ENCODE results near the gene TBX6. TPM values are rescaled to one million over a fixed set of nuclear protein-coding genes. Genes with fewer than 3 reads are reported as not detected.

TBX6 gene
- total and polyA plus RNA-seq, 10 of the 15 experiments (the other 5 are each of a cell fraction or from before 2014, with no cell fraction given), result 0.08 to 0.90 (median 0.31) TPM; not detected in 2

DNA sequence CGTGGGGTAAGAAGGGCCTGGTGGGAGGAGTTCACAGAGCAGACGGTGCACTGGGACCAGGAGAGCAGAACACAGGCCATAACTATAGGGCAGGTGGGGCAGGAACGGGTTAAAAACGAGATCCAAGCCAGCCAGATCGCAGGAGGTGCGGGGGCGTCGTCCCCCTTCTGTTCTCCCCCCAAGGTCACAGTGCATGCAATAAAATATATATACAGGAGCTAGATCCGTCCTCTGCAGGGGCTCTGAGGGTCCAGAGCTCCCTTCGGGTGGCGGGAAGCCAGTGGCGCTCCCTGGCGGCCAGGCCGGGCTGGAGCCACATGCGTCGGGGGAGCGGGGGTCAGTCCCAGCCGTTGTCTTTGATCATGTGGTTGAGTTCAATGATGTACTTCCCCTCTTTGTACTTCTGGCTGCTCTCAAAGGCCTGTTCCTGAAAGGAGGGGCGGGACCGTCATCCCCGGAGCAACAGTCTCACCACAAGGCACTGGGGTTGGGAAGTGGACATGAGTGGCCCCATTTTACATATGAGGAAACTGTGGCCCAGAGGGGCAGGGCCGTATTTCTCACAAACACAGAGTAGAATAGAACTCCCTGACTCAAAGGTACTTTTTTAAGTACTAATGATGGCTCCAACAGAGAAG is 768 bp upstream of the TBX6 start:
- peak overlapping the region; percentile 72 for H3K4me3 ChIP-seq
- TSS peak; percentile 63 for BruUV-seq (replicated peaks)
- ChIA-PET CTCF (interaction anchor here (0.6 to 6.8 kb wide), 47 partner anchors 10 to 586 kb away, joined by 3 to 77 read pairs (median 4); partner anchors contain the start of genes ALDOA, CD2BP2, CORO1A and DCTPP1), SMC1A (ENCODE audit: uncharacterized antibody, unreplicated experiment) (interaction anchor here (0.6 to 3.5 kb wide), 26 partner anchors 10 to 605 kb away, joined by 3 to 30 read pairs (median 4); partner anchors contain the start of genes ALDOA, CORO1A, DCTPP1 and TBC1D10B), POLR2A (interaction anchor here (1.0 to 5.3 kb wide), 11 partner anchors 17 to 558 kb away, joined by 3 to 59 read pairs (median 6); partner anchors contain the start of genes ALDOA, CORO1A, DCTPP1 and PPP4C), RAD21 (ENCODE audit: unreplicated experiment) (interaction anchor here (0.7 to 3.7 kb wide), 22 partner anchors 16 to 338 kb away, joined by 3 to 42 read pairs (median 5); partner anchors contain the start of genes ALDOA, CORO1A, MAPK3 and PPP4C)
- H4K20me1 ChIP-seq (ENCODE audit: control insufficient read depth, insufficient read depth), result no peaks in the 10 kb centered on the region
- H3K4me2 ChIP-seq (ENCODE audit: control insufficient read depth, insufficient read depth), result peak overlapping the region; percentile 97
- peaks cover 2% of the 10 kb centered on the region; the same call in 1 of the 2 replicates for H3K79me2 ChIP-seq (ENCODE audit: control insufficient read depth, insufficient read depth, low read length)
- H3K4me1 ChIP-seq (ENCODE audit: control insufficient read depth, insufficient read depth, low read length), result peaks cover 26% of the 10 kb centered on the region
- peak; percentile 75 for FAIRE-seq
- H3K9me3 ChIP-seq (replicated peaks; ENCODE audit: control insufficient read depth, insufficient read depth, low read length), result peaks cover 8% of the 10 kb centered on the region
- peak overlapping the region; percentile 88 for H3K27ac ChIP-seq (ENCODE audit: control insufficient read depth, insufficient read depth)
- in situ Hi-C loops (cut with MboI) (loop anchor here (5.0 to 25.0 kb wide), 2 partner anchors 315 to 1795 kb away; partner anchors contain the start of gene ZNF771), intact Hi-C loops (cut with micrococcal nuclease; ENCODE audit: unreplicated experiment) (loop anchor here (5.0 to 10.0 kb wide), 2 partner anchors 262 to 315 kb away; partner anchors contain the start of genes CD2BP2 and ZNF771)
- peak overlapping the region; percentile 97 for H2AFZ ChIP-seq (ENCODE audit: control insufficient read depth, low read depth, low read length)
- no peaks in the 10 kb centered on the region for H3K27me3 ChIP-seq (replicated peaks in 1 of 2; ENCODE audit: control insufficient read depth in 2 of 2, insufficient read depth in 2 of 2, low read length in 1 of 2)
- under 1% methylated on average over 22 of the region's 22 CpGs for WGBS (ENCODE audit: insufficient coverage, insufficient replicate concordance, low lambda C conversion rate, missing lambda C conversion rate)
- H3K36me3 ChIP-seq (ENCODE audit: control insufficient read depth in 2 of 2, insufficient read depth in 2 of 2, low read length in 1 of 2), result no peaks in the 10 kb centered on the region; a peak in 1 of 4 replicates
- DNase-seq (ENCODE audit: low read depth, low spot score), result peak; percentile 93
- H3K9ac ChIP-seq (ENCODE audit: control insufficient read depth, insufficient read depth, low read length), result peak overlapping the region; percentile 92
- ATAC-seq, result peak; percentile 84
- TF ChIP-seq MEF2A (IDR thresholded peaks at IDR 0.05; ENCODE audit: insufficient read depth, low read depth, low read length), result 0 out of 2 replicates have a peak, but pooled peaks have one; percentile 13
- no peak for TF ChIP-seq SREBF1 (IDR thresholded peaks at IDR 0.05; ENCODE audit: low read length)
- peak; percentile 75 for TF ChIP-seq RAD51 (IDR thresholded peaks at IDR 0.05)
- TF ChIP-seq MYB (IDR thresholded peaks at IDR 0.05; ENCODE audit: borderline replicate concordance, low read depth, low read length), result peak; percentile 76; the same call in 1 of the 2 replicates
- TF ChIP-seq NR2C1 (IDR thresholded peaks at IDR 0.05), result peak; percentile 79
- TF ChIP-seq, protein P1, sequence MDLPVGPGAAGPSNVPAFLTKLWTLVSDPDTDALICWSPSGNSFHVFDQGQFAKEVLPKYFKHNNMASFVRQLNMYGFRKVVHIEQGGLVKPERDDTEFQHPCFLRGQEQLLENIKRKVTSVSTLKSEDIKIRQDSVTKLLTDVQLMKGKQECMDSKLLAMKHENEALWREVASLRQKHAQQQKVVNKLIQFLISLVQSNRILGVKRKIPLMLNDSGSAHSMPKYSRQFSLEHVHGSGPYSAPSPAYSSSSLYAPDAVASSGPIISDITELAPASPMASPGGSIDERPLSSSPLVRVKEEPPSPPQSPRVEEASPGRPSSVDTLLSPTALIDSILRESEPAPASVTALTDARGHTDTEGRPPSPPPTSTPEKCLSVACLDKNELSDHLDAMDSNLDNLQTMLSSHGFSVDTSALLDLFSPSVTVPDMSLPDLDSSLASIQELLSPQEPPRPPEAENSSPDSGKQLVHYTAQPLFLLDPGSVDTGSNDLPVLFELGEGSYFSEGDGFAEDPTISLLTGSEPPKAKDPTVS (IDR thresholded peaks at IDR 0.05; ENCODE audit: low read depth, low read length), result no peak
- TF ChIP-seq, protein P2, sequence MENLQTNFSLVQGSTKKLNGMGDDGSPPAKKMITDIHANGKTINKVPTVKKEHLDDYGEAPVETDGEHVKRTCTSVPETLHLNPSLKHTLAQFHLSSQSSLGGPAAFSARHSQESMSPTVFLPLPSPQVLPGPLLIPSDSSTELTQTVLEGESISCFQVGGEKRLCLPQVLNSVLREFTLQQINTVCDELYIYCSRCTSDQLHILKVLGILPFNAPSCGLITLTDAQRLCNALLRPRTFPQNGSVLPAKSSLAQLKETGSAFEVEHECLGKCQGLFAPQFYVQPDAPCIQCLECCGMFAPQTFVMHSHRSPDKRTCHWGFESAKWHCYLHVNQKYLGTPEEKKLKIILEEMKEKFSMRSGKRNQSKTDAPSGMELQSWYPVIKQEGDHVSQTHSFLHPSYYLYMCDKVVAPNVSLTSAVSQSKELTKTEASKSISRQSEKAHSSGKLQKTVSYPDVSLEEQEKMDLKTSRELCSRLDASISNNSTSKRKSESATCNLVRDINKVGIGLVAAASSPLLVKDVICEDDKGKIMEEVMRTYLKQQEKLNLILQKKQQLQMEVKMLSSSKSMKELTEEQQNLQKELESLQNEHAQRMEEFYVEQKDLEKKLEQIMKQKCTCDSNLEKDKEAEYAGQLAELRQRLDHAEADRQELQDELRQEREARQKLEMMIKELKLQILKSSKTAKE (IDR thresholded peaks at IDR 0.05; ENCODE audit: low read depth, poor library complexity, severe bottlenecking), result peak; percentile 41
- TF ChIP-seq PAX5 (IDR thresholded peaks at IDR 0.05; ENCODE audit: borderline replicate concordance, low read depth, low read length), result 0 out of 2 replicates have a peak, but pooled peaks have one; percentile 54
- TF ChIP-seq, protein P3, sequence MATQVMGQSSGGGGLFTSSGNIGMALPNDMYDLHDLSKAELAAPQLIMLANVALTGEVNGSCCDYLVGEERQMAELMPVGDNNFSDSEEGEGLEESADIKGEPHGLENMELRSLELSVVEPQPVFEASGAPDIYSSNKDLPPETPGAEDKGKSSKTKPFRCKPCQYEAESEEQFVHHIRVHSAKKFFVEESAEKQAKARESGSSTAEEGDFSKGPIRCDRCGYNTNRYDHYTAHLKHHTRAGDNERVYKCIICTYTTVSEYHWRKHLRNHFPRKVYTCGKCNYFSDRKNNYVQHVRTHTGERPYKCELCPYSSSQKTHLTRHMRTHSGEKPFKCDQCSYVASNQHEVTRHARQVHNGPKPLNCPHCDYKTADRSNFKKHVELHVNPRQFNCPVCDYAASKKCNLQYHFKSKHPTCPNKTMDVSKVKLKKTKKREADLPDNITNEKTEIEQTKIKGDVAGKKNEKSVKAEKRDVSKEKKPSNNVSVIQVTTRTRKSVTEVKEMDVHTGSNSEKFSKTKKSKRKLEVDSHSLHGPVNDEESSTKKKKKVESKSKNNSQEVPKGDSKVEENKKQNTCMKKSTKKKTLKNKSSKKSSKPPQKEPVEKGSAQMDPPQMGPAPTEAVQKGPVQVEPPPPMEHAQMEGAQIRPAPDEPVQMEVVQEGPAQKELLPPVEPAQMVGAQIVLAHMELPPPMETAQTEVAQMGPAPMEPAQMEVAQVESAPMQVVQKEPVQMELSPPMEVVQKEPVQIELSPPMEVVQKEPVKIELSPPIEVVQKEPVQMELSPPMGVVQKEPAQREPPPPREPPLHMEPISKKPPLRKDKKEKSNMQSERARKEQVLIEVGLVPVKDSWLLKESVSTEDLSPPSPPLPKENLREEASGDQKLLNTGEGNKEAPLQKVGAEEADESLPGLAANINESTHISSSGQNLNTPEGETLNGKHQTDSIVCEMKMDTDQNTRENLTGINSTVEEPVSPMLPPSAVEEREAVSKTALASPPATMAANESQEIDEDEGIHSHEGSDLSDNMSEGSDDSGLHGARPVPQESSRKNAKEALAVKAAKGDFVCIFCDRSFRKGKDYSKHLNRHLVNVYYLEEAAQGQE (IDR thresholded peaks at IDR 0.05; ENCODE audit: low read depth, low read length), result no peak
- TF ChIP-seq, protein P4, sequence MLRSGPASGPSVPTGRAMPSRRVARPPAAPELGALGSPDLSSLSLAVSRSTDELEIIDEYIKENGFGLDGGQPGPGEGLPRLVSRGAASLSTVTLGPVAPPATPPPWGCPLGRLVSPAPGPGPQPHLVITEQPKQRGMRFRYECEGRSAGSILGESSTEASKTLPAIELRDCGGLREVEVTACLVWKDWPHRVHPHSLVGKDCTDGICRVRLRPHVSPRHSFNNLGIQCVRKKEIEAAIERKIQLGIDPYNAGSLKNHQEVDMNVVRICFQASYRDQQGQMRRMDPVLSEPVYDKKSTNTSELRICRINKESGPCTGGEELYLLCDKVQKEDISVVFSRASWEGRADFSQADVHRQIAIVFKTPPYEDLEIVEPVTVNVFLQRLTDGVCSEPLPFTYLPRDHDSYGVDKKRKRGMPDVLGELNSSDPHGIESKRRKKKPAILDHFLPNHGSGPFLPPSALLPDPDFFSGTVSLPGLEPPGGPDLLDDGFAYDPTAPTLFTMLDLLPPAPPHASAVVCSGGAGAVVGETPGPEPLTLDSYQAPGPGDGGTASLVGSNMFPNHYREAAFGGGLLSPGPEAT (IDR thresholded peaks at IDR 0.05; ENCODE audit: low read depth), result peak; percentile 73
- TF ChIP-seq IRF4 (IDR thresholded peaks at IDR 0.05; ENCODE audit: low read depth, low read length), result peak; percentile 49; the same call in 1 of the 2 replicates

Measured in GM12878 (cell line).